Naive thymus-derived CD8-positive, alpha-beta T cell (primary cell): ENCODE results near the gene DIAPH2. TPM values are rescaled to one million over a fixed set of nuclear protein-coding genes. Genes with fewer than 3 reads are reported as not detected.

Experiments
- ATAC-seq, 2 donors: fragments of 150-1000 bp; cut with Tn5 transposase in 1 of 2; sonication (Bioruptor Pico), chemical (Tn5 transposase) in 1 of 2; 1 replicate in 1 of 2; 2 replicates in 1 of 2; pipeline ENCODE4 v1.10.0; 2021; ENCODE audit warnings: mild to moderate bottlenecking in 2 of 2, moderate library complexity in 2 of 2
- POLR2A ChIA-PET: fragments of 350-600 bp; sonication (Branson Sonifier 250); formaldehyde crosslinking; loops from one replicate; lab custom pipeline; 2021; ENCODE audit warnings: antibody characterized with exemption; lab: Charles Lee
- DNase-seq, 10 donors: peaks; one replicate each; pipeline versions ENCODE4 v3.0.0 to v3.0.0-alpha.2; 2020 to 2022
- H3K27ac Mint-ChIP-seq, 10 donors: one replicate each; pipeline ENCODE4 v1.8.0; 2020 to 2022; ENCODE audit warnings: mild to moderate bottlenecking in 10 of 10, mixed read lengths in 10 of 10, moderate library complexity in 4 of 10, inconsistent platforms in 1 of 10
- H3K27me3 Mint-ChIP-seq, 5 donors: one replicate each; pipeline ENCODE4 v1.8.0; 2021 to 2022; ENCODE audit warnings: mixed read lengths in 5 of 5
- H3K36me3 Mint-ChIP-seq, 3 donors: one replicate each; pipeline ENCODE4 v1.8.0; 2020 to 2022; ENCODE audit warnings: mixed read lengths in 3 of 3, mild to moderate bottlenecking in 2 of 3, inconsistent platforms in 1 of 3
- H3K4me1 Mint-ChIP-seq, 4 donors: one replicate each; pipeline ENCODE4 v1.8.0; 2021 to 2022; ENCODE audit warnings: mixed read lengths in 4 of 4
- H3K4me3 Mint-ChIP-seq, 10 donors: one replicate each; pipeline ENCODE4 v1.8.0; 2020 to 2022; ENCODE audit warnings: mild to moderate bottlenecking in 10 of 10, mixed read lengths in 10 of 10, moderate library complexity in 6 of 10, inconsistent platforms in 1 of 10
- H3K9me3 Mint-ChIP-seq, 9 donors: one replicate each; pipeline ENCODE4 v1.8.0; 2020 to 2022; ENCODE audit warnings: mixed read lengths in 9 of 9, mild to moderate bottlenecking in 3 of 9, inconsistent platforms in 1 of 9, moderate library complexity in 1 of 9
- polyA plus RNA-seq, 3 donors: library from polyadenylated mRNA; unstranded; fragments of 300-500 nt; fragmentation: Illumina TruSeq; gene quantifications; one replicate each; pipeline ENCODE4 v1.2.3, GENCODE V29; 2021
- total RNA-seq, 8 experiments: library from RNA in 2 of 8; stranded (reverse) in 2 of 8; gene quantifications; one replicate each; pipeline ENCODE4 v1.2.3 and lab custom pipeline; 2021 to 2026

DIAPH2 gene
- total and polyA plus RNA-seq, 5 experiments from 2014 or later, result 4.2 to 6.1 (median 5.9) TPM

DNA sequence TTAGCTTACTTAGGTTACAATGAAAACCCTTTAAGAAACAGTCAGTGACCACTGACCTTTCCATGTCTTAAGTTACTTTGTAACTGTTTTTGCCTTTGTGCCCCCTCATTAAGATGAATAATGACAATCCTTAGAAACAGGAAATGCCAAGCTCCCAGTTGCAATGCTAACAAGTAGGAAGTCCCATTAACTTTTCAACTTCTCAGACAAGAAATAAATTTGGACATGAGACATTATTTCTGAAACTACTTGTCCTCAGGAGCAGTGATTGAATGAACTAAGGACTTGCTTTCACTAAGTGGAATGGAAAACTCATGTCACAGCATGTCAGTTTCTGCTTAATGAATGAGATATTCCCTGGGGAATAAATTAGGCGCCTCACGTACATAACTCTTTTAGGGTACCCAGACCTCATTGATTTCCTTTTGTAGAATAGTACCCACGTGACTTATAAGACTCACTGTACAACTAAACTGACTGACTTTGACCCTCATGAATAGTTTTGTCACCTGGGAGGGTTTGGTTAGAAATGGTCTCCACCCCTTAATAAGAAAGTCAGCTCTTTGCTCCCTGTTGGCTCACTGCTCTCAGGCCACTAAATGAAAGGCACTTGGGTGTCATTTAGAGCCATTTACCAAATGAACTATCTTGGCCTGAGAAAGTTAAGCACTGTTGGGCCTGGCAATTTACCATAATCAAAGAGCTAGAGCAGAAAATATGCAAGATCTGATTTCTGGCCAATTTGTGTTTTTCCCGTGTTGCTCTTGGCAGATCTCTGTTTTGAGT is 582.9 kb downstream of the DIAPH2 start:
- no peak overlapping the region for H3K27ac Mint-ChIP-seq
- no peaks in the 10 kb centered on the region for H3K4me1 Mint-ChIP-seq
- POLR2A ChIA-PET, result no interaction called here
- DNase-seq (no peak), ATAC-seq (no peak)
- H3K27me3 Mint-ChIP-seq, result no peaks in the 10 kb centered on the region
- peaks cover 0 to 4% (median 0%) of the 10 kb centered on the region in 3 donors for H3K36me3 Mint-ChIP-seq
- no peaks in the 10 kb centered on the region for H3K9me3 Mint-ChIP-seq
- H3K4me3 Mint-ChIP-seq, result no peak overlapping the region

DNA sequence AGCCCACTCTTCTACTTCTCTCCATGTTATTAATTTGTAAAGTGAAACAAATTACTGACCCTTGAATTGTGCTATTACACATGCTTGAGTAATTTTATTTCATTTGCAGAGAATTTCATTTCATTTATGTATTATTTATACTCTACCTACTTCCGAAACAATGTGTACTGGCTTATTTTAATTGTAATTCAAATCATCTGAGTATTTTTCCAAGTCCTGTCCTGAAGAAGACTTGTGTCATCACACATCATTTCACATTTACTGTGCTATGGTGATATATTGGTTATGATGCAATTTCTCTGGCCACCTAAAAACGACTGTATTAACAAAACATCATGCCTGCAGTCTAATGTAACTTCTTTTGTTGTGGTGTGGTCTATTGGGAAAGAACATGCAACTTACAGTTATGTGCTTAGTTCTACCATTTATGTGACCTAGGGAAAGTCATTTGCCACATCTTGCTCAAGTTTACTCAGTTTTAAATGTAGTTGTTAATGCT is 583.6 kb downstream of the DIAPH2 start:
- Mint-ChIP-seq H3K36me3 (peaks cover 0 to 4% (median 0%) of the 10 kb centered on the region in 3 donors), H3K9me3 (no peaks in the 10 kb centered on the region), H3K27me3 (no peaks in the 10 kb centered on the region), H3K27ac (no peak overlapping the region), H3K4me1 (no peaks in the 10 kb centered on the region), H3K4me3 (no peak overlapping the region)
- no peak for DNase-seq
- no peak for ATAC-seq
- POLR2A ChIA-PET, result no interaction called here

- Mint-ChIP-seq H3K27me3 (no peaks in the 10 kb centered on the region), H3K4me3 (no peak overlapping the region), H3K36me3 (peaks cover 0 to 3% (median 0%) of the 10 kb centered on the region in 3 donors), H3K4me1 (no peaks in the 10 kb centered on the region), H3K27ac (no peak overlapping the region), H3K9me3 (no peaks in the 10 kb centered on the region)
- POLR2A ChIA-PET, result no interaction called here
- ATAC-seq (no peak), DNase-seq (no peak)
Observed at GRCh38 chrX:97284531-97284930, 599.9 kb downstream of the DIAPH2 start.

GRCh38 chrX:97290199-97290598 is 605.6 kb downstream of the DIAPH2 start:
- Mint-ChIP-seq H3K9me3 (no peaks in the 10 kb centered on the region), H3K36me3 (no peaks in the 10 kb centered on the region), H3K27me3 (no peaks in the 10 kb centered on the region), H3K4me1 (no peaks in the 10 kb centered on the region), H3K27ac (no peak overlapping the region), H3K4me3 (no peak overlapping the region)
- no peak for DNase-seq
- POLR2A ChIA-PET, result no interaction called here
- no peak for ATAC-seq

DNA sequence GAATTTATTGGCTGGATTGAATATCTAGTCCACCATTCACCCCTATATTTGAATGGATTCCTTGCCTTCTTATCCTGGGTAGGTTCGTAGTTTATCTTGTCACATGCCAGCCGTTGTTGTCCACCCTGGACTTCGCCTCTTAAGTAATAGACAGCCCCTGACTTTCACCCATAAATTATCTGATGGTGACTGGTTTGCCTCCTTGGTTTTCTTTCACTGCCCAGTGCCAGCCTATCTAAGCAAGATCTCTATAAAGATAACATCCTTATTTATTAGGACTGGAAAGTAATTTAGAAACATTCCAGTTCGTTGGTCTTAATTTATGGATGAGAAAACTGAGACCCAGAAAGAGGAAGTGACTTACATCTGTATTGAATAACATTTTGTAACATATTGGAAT is 609.4 kb downstream of the DIAPH2 start:
- no peaks in the 10 kb centered on the region for H3K4me1 Mint-ChIP-seq
- H3K36me3 Mint-ChIP-seq, result peaks cover 2 to 3% (median 3%) of the 10 kb centered on the region in 3 donors
- POLR2A ChIA-PET, result no interaction called here
- H3K4me3 Mint-ChIP-seq, result no peak overlapping the region
- DNase-seq (no peak), ATAC-seq (no peak)
- no peak overlapping the region for H3K27ac Mint-ChIP-seq
- no peaks in the 10 kb centered on the region for H3K27me3 Mint-ChIP-seq
- H3K9me3 Mint-ChIP-seq, result no peaks in the 10 kb centered on the region

DNA sequence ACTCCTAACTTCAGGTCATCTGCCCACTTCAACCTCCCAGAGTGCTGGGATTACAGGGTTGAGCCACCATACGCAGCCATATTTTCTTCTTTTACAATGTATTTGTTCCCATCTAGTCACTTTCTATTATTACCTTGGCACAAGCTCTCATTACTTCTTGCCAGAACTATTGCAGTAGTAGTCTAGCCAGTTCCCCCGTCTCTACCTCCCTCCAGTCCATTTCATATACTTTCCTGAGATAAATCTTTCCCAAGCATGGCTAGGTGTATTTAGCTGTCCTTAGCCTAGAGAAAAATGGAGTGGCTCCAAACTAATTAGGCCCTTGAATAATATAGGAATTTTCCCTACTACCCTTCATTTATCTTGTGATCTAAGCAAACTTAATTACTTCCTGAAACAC is 611.3 kb downstream of the DIAPH2 start:
- H3K9me3 Mint-ChIP-seq, result no peaks in the 10 kb centered on the region
- DNase-seq (no peak), ATAC-seq (no peak)
- POLR2A ChIA-PET, result no interaction called here
- H3K4me3 Mint-ChIP-seq, result no peak overlapping the region
- H3K36me3 Mint-ChIP-seq, result peaks cover 2 to 4% (median 3%) of the 10 kb centered on the region in 3 donors
- no peaks in the 10 kb centered on the region for H3K27me3 Mint-ChIP-seq
- no peaks in the 10 kb centered on the region for H3K4me1 Mint-ChIP-seq
- no peak overlapping the region for H3K27ac Mint-ChIP-seq

DNA sequence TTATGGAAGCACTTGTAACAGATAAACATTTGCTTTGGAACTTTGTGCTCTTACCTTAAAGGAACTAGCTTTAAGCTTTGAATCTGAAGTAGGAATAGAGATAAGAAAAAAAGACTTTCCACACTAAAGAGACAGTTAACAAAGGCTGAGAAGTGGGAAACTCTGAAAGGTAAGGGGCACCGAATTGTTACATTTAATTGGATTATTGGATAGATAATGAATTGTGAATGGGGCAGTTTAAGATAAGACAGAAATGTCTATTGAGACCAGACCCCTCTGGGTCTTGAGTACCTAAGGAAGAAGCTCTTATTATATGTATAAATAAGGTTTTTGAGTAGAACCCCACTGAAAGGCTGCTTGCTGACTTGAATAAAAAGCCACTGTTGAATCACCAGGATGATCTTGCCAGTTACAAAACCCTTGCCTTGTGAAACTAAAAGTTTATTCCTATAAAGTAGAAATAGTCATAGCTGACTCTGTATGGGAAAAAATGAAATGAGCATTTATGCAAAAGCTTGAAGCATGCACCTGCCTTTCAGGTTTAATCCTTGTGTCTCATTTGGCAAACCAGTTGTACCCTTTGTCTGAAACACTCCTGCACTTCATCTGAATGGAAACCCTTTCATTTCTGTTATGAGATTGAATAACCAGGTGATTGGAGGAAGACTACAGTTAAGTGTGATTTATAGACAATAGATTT is 622.3 kb downstream of the DIAPH2 start:
- Mint-ChIP-seq H3K27ac (no peak overlapping the region), H3K4me1 (no peaks in the 10 kb centered on the region), H3K4me3 (no peak overlapping the region), H3K27me3 (no peaks in the 10 kb centered on the region), H3K36me3 (no peaks in the 10 kb centered on the region), H3K9me3 (peaks cover 0 to 3% (median 0%) of the 10 kb centered on the region in 9 donors)
- POLR2A ChIA-PET, result no interaction called here
- ATAC-seq, result no peak
- no peak for DNase-seq

- POLR2A ChIA-PET, result no interaction called here
- no peak for ATAC-seq
- DNase-seq, result no peak
- Mint-ChIP-seq H3K27ac (no peak overlapping the region), H3K4me1 (no peaks in the 10 kb centered on the region), H3K4me3 (no peak overlapping the region), H3K9me3 (peaks cover 0 to 3% (median 0%) of the 10 kb centered on the region in 9 donors), H3K36me3 (no peaks in the 10 kb centered on the region), H3K27me3 (no peaks in the 10 kb centered on the region)
Observed at GRCh38 chrX:97308171-97308570, 623.5 kb downstream of the DIAPH2 start.

- DNase-seq, result no peak
- ATAC-seq, result no peak
- POLR2A ChIA-PET, result no interaction called here
- no peak overlapping the region for H3K4me3 Mint-ChIP-seq
- H3K27me3 Mint-ChIP-seq, result no peaks in the 10 kb centered on the region
- H3K27ac Mint-ChIP-seq, result no peak overlapping the region
- no peaks in the 10 kb centered on the region for H3K36me3 Mint-ChIP-seq
- H3K9me3 Mint-ChIP-seq, result peaks cover 0 to 3% (median 0%) of the 10 kb centered on the region in 9 donors
- no peaks in the 10 kb centered on the region for H3K4me1 Mint-ChIP-seq
Observed at GRCh38 chrX:97309487-97310116, 625.0 kb downstream of the DIAPH2 start.

DNA sequence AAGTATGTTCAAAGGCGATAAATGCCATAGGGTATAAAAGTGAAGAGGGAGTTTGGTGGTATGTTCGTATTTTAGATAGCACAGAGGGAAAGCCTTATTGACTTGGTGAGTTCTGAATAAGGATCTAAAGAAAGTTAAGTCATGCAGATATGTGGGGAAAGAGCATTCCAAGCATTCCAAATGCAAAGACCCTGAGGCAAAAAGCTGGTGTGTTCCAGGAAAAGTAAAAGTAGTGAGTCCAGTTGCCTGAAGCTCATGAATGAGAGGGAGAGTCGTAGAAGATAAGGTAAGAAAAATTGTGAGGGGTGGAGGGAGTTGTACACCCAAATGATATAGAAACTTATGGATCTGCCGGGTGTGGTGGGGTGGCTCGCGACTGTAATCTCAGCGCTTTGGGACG is 625.7 kb downstream of the DIAPH2 start:
- Mint-ChIP-seq H3K27ac (no peak overlapping the region), H3K9me3 (peaks cover 0 to 3% (median 0%) of the 10 kb centered on the region in 9 donors), H3K27me3 (no peaks in the 10 kb centered on the region), H3K36me3 (peaks cover 0 to 2% (median 0%) of the 10 kb centered on the region in 3 donors), H3K4me1 (no peaks in the 10 kb centered on the region), H3K4me3 (no peak overlapping the region)
- no peak for ATAC-seq
- no peak for DNase-seq
- POLR2A ChIA-PET, result no interaction called here

DNA sequence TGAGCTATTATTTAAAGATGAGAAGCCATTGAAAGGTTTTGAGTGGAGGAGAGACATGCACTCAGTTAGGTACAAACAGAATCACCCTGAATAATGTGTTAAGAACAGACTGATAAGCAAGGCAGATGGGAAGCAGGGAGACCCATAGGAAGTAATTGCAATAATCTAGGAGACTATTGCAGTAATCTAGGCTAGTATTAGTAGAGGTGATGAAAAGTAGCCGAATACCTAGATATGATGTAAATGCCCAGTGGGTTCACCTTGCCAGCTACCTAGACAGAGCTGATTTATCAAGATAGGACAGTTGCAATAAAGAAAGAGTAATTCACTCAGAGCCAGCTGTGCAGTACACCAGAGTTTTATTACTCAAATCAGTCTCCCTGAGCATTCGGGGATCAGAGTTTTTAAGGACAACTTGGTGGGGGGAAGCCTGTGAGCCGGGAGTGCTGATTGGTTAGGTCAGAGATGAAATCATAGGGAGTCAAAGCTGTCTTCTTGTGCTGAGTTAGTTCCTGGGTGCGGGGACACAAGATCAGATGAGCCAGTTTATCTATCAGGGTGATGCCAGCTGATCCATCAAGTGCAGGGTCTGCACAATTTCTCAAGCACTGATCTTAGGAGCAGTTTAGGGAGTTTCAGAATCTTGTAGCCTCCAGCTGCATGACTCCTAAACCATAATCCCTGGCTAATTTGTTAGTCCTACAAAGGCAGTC is 626.6 kb downstream of the DIAPH2 start:
- Mint-ChIP-seq H3K27me3 (no peaks in the 10 kb centered on the region), H3K4me3 (no peak overlapping the region), H3K36me3 (peaks cover 0 to 2% (median 0%) of the 10 kb centered on the region in 3 donors), H3K4me1 (no peaks in the 10 kb centered on the region), H3K27ac (no peak overlapping the region), H3K9me3 (peaks cover 0 to 3% (median 0%) of the 10 kb centered on the region in 9 donors)
- POLR2A ChIA-PET, result no interaction called here
- no peak for DNase-seq
- no peak for ATAC-seq

- no peak overlapping the region for H3K4me3 Mint-ChIP-seq
- peaks cover 0 to 3% (median 0%) of the 10 kb centered on the region in 9 donors for H3K9me3 Mint-ChIP-seq
- no peaks in the 10 kb centered on the region for H3K4me1 Mint-ChIP-seq
- DNase-seq (no peak), ATAC-seq (no peak)
- POLR2A ChIA-PET, result no interaction called here
- peak overlapping the region in 1 of 10 donors; percentile 78 for H3K27ac Mint-ChIP-seq
- H3K27me3 Mint-ChIP-seq, result no peaks in the 10 kb centered on the region
- H3K36me3 Mint-ChIP-seq, result peaks cover 0 to 2% (median 0%) of the 10 kb centered on the region in 3 donors
Observed at GRCh38 chrX:97314345-97314744, 629.7 kb downstream of the DIAPH2 start.
